Brain pericyte (primary cell): ENCODE measurements around the gene CSAG1.
"Not testable (repeated sequence)": the region's sequence is repeated elsewhere in the genome, so short reads cannot be mapped to it uniquely, and the experiment has no call there.

ENCODE experiments used
- DNase-seq: peaks from one replicate; pipeline ENCODE4 v3.0.0-alpha.2; 2012; ENCODE audit warnings: low read depth, low spot score

CSAG1 gene

DNA sequence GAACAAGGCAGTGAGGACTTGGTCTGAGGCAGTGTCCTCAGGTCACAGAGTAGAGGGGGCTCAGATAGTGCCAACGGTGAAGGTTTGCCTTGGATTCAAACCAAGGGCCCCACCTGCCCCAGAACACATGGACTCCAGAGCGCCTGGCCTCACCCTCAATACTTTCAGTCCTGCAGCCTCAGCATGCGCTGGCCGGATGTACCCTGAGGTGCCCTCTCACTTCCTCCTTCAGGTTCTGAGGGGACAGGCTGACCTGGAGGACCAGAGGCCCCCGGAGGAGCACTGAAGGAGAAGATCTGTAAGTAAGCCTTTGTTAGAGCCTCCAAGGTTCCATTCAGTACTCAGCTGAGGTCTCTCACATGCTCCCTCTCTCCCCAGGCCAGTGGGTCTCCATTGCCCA, 33.1 kb downstream of the CSAG1 start:
- DNase-seq: not testable (repeated sequence)

GRCh38 chrX:152697952-152698931, 35.3 kb downstream of the CSAG1 start, which contains the start of gene MAGEA3:
Gene MAGEA3 (plus strand): TSS chrX:152698794. CDS start chrX:152700833, 2,039 bp downstream.
- DNase-seq: not testable (repeated sequence)

DNA sequence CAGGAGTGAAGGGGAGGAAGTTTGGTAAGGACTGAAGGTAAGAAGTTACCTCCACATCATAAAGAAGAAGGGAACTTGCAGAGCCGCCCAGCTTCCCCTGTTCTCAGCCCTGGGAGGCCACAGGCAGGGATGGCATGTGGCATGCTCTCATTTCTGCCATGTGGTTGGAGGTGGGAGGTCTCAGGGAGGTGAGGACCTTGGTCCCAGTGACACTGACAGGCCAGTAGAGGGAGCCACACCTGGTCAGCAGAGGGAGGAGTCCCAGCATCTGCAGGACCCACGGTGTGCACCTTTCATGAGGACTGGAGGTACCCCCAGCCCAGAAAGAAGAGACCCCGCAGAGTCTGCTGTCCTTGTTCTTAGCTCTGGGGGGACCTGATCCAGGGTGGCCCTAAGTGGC, 52.5 kb downstream of the CSAG1 start:
- not testable (repeated sequence) for DNase-seq
